ENCODE results near the gene MYADML2.

DNA sequence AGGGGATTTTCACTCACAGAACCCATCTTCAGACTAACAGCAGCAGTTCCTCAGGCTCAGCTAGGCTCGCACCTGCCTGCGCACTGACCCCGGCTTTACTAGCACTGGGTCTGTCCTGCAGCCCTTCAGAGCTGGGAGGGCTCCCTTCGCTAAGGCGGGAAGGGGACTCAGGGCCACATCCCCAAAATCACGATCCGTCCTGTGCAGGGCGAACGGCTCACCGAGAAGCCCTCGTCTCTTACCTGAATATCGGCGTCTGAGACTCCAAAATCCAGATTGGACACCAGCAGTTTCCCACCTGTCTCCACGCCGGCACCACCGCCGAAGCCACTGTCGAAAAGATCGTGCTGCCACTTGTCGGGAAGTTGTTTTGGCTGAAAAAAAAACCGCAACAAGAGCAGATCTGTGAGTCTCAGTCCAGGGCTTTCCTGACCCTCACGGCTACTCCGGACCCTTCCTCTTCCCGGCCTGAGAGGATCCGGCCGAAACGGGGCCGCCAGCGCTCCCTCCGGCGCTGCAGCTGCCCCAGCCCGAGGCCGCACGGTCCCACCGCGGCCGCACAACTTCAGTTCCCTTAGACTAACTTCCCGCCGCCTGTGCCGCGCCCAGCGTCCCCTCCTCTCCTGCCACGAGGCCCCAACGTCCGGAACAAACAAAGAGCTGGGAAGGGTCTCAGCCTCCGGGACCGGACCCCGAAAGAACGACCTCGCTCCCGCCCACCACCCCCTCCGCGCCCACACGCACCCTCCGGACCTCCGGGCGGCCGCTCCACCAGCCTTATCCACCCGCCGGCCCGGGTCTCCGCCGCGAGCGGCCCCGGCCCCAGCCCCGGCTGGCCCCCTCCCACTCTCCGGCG lies 56.4 kb downstream of the MYADML2 start:
- TF ChIP-seq POLR2AphosphoS5 (IDR thresholded peaks at IDR 0.05; ENCODE audit: low read depth, low read length) (no peak), FOXP2 (optimal IDR thresholded peaks at IDR 0.05; ENCODE audit: borderline replicate concordance, extremely low read depth, extremely low read length, insufficient read depth) (no peak)
- TF ChIP-seq, protein P1, sequence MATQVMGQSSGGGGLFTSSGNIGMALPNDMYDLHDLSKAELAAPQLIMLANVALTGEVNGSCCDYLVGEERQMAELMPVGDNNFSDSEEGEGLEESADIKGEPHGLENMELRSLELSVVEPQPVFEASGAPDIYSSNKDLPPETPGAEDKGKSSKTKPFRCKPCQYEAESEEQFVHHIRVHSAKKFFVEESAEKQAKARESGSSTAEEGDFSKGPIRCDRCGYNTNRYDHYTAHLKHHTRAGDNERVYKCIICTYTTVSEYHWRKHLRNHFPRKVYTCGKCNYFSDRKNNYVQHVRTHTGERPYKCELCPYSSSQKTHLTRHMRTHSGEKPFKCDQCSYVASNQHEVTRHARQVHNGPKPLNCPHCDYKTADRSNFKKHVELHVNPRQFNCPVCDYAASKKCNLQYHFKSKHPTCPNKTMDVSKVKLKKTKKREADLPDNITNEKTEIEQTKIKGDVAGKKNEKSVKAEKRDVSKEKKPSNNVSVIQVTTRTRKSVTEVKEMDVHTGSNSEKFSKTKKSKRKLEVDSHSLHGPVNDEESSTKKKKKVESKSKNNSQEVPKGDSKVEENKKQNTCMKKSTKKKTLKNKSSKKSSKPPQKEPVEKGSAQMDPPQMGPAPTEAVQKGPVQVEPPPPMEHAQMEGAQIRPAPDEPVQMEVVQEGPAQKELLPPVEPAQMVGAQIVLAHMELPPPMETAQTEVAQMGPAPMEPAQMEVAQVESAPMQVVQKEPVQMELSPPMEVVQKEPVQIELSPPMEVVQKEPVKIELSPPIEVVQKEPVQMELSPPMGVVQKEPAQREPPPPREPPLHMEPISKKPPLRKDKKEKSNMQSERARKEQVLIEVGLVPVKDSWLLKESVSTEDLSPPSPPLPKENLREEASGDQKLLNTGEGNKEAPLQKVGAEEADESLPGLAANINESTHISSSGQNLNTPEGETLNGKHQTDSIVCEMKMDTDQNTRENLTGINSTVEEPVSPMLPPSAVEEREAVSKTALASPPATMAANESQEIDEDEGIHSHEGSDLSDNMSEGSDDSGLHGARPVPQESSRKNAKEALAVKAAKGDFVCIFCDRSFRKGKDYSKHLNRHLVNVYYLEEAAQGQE (IDR thresholded peaks at IDR 0.05; ENCODE audit: insufficient read depth in 1 of 2, low read depth in 2 of 2, low read length in 2 of 2) = 0 out of 4 replicates have a peak, but pooled peaks of 1 of the 2 experiments have one; percentile 39

Data from PFSK-1 (cell line).